HepG2 (cell line): ENCODE results near the gene MTCH1. TPM values are rescaled to one million over a fixed set of nuclear protein-coding genes. Genes with fewer than 3 reads are reported as not detected.

Experiments used
- CBFB ChIP-seq: sonication (generic); formaldehyde crosslinking; IDR thresholded peaks from 2 replicates; pipeline ENCODE4 v1.4.0; 2020; ENCODE audit warnings: missing genetic modification reagents
- HNRNPLL ChIP-seq: fragments of 200-400 bp; formaldehyde crosslinking; IDR thresholded peaks from 2 replicates; pipeline ENCODE4 v1.6.1; 2017; ENCODE audit warnings: mild to moderate bottlenecking, low read depth, low read length; ENCODE audit not compliant: poor library complexity, severe bottlenecking
- KDM5B ChIP-seq: sonication (generic); formaldehyde crosslinking; IDR thresholded peaks from 2 replicates; pipeline ENCODE4 v1.4.0; 2020; ENCODE audit warnings: missing genetic modification reagents, mild to moderate bottlenecking, borderline replicate concordance
- KMT2B ChIP-seq: IDR thresholded peaks from 2 replicates; pipeline ENCODE4 v1.6.1; 2016; ENCODE audit warnings: missing genetic modification reagents, missing compliant biosample characterization
- POGZ ChIP-seq: sonication (generic); formaldehyde crosslinking; IDR thresholded peaks from 2 replicates; pipeline ENCODE4 v1.4.0; 2020; ENCODE audit warnings: mild to moderate bottlenecking, missing genetic modification reagents
- POLR2A ChIP-seq, 2 experiments: IDR thresholded peaks; 2 replicates each; pipeline ENCODE4 v1.6.1; 2011; ENCODE audit warnings: low read depth in 2 of 2, low read length in 2 of 2, mild to moderate bottlenecking in 1 of 2, moderate library complexity in 1 of 2; ENCODE audit not compliant: insufficient read depth in 1 of 2
- POLR2AphosphoS2 ChIP-seq: IDR thresholded peaks from 2 replicates; pipeline ENCODE4 v1.6.1; 2011; ENCODE audit warnings: low read depth, low read length, improper control_type of control experiment
- RARA ChIP-seq: IDR thresholded peaks from 2 replicates; pipeline ENCODE4 v1.6.1; 2016; ENCODE audit warnings: missing genetic modification reagents, missing compliant biosample characterization
- TBX3 ChIP-seq: fragments of 450-650 bp; IDR thresholded peaks from 2 replicates; pipeline ENCODE4 v1.6.1; 2017; ENCODE audit warnings: antibody characterized with exemption, mild to moderate bottlenecking, inconsistent platforms, borderline replicate concordance
- ZBTB44 ChIP-seq: sonication (generic); formaldehyde crosslinking; IDR thresholded peaks from 2 replicates; pipeline ENCODE4 v1.4.0; 2020; ENCODE audit warnings: missing genetic modification reagents
- ZC3H13 ChIP-seq: sonication (generic); formaldehyde crosslinking; IDR thresholded peaks from 2 replicates; pipeline ENCODE4 v1.8.1; 2023; ENCODE audit warnings: mild to moderate bottlenecking, missing genetic modification reagents, moderate library complexity
- ZMAT3 ChIP-seq: sonication (generic); formaldehyde crosslinking; conservative IDR thresholded peaks from 2 replicates; pipeline ENCODE4 v1.7.0; 2021; ENCODE audit warnings: missing genetic modification reagents
- ZMYM2 ChIP-seq: sonication (generic); formaldehyde crosslinking; IDR thresholded peaks from 2 replicates; pipeline ENCODE4 v1.8.0; 2022; ENCODE audit warnings: mild to moderate bottlenecking, missing genetic modification reagents
- ZNF234 ChIP-seq: sonication (generic); formaldehyde crosslinking; conservative IDR thresholded peaks from 2 replicates; pipeline ENCODE4 v1.5.1; 2020; ENCODE audit warnings: mild to moderate bottlenecking, missing genetic modification reagents
- ZNF530 ChIP-seq: sonication (generic); formaldehyde crosslinking; IDR thresholded peaks from 2 replicates; pipeline ENCODE4 v1.5.0; 2020; ENCODE audit warnings: low read depth, mild to moderate bottlenecking, missing genetic modification reagents
- polyA plus RNA-seq, 8 experiments: library from polyadenylated mRNA; depleted of rRNA in 3 of 8; stranded (reverse) in 7 of 8; unstranded in 1 of 8; fragments of >200 nt; fragmentation: Illumina TruSeq in 4 of 8; extraction: Trizol in 4 of 8; gene quantifications; 2 replicates each; pipeline versions ENCODE4 v1.2.1 to v1.2.3, GENCODE V29; 2011 to 2016; ENCODE audit warnings: low read depth in 4 of 8, missing spikeins in 1 of 8, mixed read lengths in 1 of 8; ENCODE audit not compliant: insufficient read depth in 1 of 8
- total RNA-seq, 5 experiments: library from RNA; depleted of rRNA; stranded (reverse); fragments of >200 nt; fragmentation: Illumina TruSeq; extraction: Trizol; gene quantifications; 2 replicates each; pipeline ENCODE4 v1.2.3, GENCODE V29; 2016; ENCODE audit warnings: low read depth in 1 of 5
- TF ChIP-seq, protein P1 (sequence below): sonication (generic); formaldehyde crosslinking; IDR thresholded peaks from 2 replicates; pipeline ENCODE4 v1.5.1; 2020; ENCODE audit warnings: missing genetic modification reagents, mild to moderate bottlenecking, borderline replicate concordance
- TF ChIP-seq, protein P2 (sequence below): sonication (generic); formaldehyde crosslinking; IDR thresholded peaks from 2 replicates; pipeline ENCODE4 v1.4.0; 2020; ENCODE audit warnings: mild to moderate bottlenecking, missing genetic modification reagents
- TF ChIP-seq, protein P3 (sequence below): sonication (generic); formaldehyde crosslinking; IDR thresholded peaks from 2 replicates; pipeline ENCODE4 v1.5.0; 2020; ENCODE audit warnings: mild to moderate bottlenecking, missing genetic modification reagents
- TF ChIP-seq, protein P4 (sequence below): IDR thresholded peaks from 2 replicates; pipeline ENCODE4 v1.6.1; 2016; ENCODE audit warnings: missing biosample characterization, missing genetic modification reagents, low read depth

MTCH1 gene
- total and polyA plus RNA-seq, 2 of the 13 experiments (the other 11 are each of a cell fraction or from before 2014, with no cell fraction given): 86.2 to 144 TPM

- no peak; the same call in 1 of the 2 replicates for TF ChIP-seq ZBTB44 (CRISPR knock-in tag)
- peak; percentile 92 to 94 for TF ChIP-seq POLR2A (IDR thresholded peaks at IDR 0.05; ENCODE audit: insufficient read depth in 1 of 2, low read depth in 2 of 2, low read length in 2 of 2)
- TF ChIP-seq, protein P1, sequence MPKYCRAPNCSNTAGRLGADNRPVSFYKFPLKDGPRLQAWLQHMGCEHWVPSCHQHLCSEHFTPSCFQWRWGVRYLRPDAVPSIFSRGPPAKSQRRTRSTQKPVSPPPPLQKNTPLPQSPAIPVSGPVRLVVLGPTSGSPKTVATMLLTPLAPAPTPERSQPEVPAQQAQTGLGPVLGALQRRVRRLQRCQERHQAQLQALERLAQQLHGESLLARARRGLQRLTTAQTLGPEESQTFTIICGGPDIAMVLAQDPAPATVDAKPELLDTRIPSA (CRISPR knock-in tag): peak; percentile 48; the same call in 1 of the 2 replicates
- no peak for TF ChIP-seq ZMYM2 (CRISPR knock-in tag)
- TF ChIP-seq ZNF234 (CRISPR knock-in tag): 0 out of 2 replicates have a peak, but pooled peaks have one; percentile 3
- peak; percentile 58; the same call in 1 of the 2 replicates for TF ChIP-seq KMT2B (CRISPR knock-in tag)
- TF ChIP-seq, protein P2, sequence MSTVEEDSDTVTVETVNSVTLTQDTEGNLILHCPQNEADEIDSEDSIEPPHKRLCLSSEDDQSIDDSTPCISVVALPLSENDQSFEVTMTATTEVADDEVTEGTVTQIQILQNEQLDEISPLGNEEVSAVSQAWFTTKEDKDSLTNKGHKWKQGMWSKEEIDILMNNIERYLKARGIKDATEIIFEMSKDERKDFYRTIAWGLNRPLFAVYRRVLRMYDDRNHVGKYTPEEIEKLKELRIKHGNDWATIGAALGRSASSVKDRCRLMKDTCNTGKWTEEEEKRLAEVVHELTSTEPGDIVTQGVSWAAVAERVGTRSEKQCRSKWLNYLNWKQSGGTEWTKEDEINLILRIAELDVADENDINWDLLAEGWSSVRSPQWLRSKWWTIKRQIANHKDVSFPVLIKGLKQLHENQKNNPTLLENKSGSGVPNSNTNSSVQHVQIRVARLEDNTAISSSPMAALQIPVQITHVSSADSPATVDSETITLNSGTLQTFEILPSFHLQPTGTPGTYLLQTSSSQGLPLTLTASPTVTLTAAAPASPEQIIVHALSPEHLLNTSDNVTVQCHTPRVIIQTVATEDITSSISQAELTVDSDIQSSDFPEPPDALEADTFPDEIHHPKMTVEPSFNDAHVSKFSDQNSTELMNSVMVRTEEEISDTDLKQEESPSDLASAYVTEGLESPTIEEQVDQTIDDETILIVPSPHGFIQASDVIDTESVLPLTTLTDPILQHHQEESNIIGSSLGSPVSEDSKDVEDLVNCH (CRISPR knock-in tag): no peak
- TF ChIP-seq KDM5B (CRISPR knock-in tag): peak; percentile 86
- 0 out of 2 replicates have a peak, but pooled peaks have one; percentile 67 for TF ChIP-seq ZNF530 (CRISPR knock-in tag)
- TF ChIP-seq POLR2AphosphoS2: no peak
- TF ChIP-seq CBFB: peak; percentile 74; the same call in 1 of the 2 replicates
- TF ChIP-seq, protein P3, sequence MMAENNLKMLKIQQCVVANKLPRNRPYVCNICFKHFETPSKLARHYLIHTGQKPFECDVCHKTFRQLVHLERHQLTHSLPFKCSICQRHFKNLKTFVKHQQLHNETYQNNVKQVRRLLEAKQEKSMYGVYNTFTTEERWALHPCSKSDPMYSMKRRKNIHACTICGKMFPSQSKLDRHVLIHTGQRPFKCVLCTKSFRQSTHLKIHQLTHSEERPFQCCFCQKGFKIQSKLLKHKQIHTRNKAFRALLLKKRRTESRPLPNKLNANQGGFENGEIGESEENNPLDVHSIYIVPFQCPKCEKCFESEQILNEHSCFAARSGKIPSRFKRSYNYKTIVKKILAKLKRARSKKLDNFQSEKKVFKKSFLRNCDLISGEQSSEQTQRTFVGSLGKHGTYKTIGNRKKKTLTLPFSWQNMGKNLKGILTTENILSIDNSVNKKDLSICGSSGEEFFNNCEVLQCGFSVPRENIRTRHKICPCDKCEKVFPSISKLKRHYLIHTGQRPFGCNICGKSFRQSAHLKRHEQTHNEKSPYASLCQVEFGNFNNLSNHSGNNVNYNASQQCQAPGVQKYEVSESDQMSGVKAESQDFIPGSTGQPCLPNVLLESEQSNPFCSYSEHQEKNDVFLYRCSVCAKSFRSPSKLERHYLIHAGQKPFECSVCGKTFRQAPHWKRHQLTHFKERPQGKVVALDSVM (CRISPR knock-in tag): no peak; the same call in 1 of the 2 replicates
- TF ChIP-seq, protein P4, sequence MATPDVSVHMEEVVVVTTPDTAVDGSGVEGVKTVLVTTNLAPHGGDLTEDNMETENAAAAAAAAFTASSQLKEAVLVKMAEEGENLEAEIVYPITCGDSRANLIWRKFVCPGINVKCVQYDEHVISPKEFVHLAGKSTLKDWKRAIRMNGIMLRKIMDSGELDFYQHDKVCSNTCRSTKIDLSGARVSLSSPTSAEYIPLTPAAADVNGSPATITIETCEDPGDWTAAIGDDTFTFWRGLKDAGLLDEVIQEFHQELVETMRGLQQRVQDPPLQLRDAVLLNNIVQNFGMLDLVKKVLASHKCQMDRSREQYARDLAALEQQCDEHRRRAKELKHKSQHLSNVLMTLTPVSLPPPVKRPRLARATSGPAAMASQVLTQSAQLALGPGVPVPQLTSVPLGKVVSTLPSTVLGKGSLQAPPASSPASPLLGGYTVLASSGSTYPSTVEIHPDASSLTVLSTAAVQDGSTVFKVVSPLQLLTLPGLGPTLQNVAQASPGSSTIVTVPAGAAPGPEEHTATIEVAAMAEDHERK: peak; percentile 55
- TF ChIP-seq ZC3H13 (CRISPR knock-in tag): peak; percentile 60; the same call in 1 of the 2 replicates
- TF ChIP-seq ZMAT3 (CRISPR knock-in tag): no peak
- peak; percentile 44 for TF ChIP-seq POGZ (CRISPR knock-in tag)
- 0 out of 2 replicates have a peak, but pooled peaks have one; percentile 38 for TF ChIP-seq TBX3
- TF ChIP-seq RARA (CRISPR knock-in tag): no peak; the same call in 1 of the 2 replicates
- peak; percentile 34 for TF ChIP-seq HNRNPLL
Observed at GRCh38 chr6:36985808-36986703, at the start of gene MTCH1 (continued).
